NCI-H2171 (cell line): Measurements from ENCODE around the gene HOXB4.

Experiments used
- DNase-seq: peaks from one replicate; lab custom pipeline; 2025; lab: John Stamatoyannopoulos, UW

The HOXB4 gene

GRCh38 chr17:48559122-48559839, 18.9 kb downstream of the HOXB4 start:
- DNase-seq: no peak

GRCh38 chr17:48558831-48559121, 19.4 kb downstream of the HOXB4 start:
- no peak for DNase-seq

GRCh38 chr17:48558057-48558830, 19.9 kb downstream of the HOXB4 start:
- DNase-seq: no peak

DNA sequence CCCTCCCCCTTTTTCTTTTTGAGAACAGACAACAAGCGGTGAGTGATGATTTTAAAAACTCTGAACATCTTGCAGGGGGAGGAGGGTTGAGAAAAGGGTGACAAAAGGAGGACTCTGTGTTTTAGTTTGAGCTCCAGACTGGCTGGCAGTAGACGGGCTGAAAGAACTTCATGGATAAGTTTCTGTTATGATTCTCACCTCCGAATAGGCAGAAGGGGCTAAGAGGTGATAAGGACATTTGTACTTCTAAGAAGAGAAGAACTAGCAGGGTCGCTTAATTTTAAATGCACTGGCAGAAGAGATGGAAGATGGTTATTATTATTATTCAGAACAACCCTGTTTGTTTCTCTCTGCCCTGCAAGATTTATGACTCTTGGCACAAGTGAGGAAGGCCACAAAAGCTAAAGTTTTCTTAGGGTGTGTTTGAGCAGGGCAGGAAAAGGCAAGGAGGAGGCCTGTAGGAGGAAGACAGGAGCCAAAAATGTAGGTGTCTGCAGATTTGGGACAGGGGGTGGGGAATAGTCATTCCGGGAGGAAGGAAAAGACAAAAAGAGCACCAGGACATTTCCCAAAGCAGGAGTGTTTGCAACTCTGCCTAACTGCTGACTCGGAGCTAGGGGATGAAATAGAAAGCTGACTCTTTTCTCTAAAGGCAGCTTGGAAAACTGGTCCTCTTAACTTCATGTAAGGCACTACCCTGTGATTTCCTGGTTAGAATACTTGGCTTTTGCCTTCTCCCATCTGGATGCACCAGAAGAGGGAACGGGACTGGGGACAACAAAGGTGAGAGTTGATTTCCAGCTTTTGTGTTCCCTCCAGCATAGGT, 21.4 kb downstream of the HOXB4 start:
- DNase-seq: no peak

DNA sequence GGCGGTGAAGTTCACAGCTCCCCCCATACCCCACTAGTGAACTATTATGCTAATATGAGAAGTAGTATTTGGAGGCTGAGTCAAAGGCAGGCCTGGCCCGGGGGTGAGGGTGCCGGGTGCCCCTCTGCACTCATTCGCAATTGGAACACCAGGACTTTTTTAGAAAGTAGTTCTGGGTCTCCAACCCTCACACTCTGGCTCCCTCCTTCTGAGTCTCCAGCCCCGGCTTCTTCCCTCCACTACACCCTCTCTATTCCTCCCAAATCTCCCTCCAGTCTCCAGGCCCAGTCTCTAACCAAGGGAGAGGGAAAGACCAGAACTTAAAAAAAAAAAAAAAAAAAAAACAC, 21.9 kb downstream of the HOXB4 start:
- no peak for DNase-seq

DNA sequence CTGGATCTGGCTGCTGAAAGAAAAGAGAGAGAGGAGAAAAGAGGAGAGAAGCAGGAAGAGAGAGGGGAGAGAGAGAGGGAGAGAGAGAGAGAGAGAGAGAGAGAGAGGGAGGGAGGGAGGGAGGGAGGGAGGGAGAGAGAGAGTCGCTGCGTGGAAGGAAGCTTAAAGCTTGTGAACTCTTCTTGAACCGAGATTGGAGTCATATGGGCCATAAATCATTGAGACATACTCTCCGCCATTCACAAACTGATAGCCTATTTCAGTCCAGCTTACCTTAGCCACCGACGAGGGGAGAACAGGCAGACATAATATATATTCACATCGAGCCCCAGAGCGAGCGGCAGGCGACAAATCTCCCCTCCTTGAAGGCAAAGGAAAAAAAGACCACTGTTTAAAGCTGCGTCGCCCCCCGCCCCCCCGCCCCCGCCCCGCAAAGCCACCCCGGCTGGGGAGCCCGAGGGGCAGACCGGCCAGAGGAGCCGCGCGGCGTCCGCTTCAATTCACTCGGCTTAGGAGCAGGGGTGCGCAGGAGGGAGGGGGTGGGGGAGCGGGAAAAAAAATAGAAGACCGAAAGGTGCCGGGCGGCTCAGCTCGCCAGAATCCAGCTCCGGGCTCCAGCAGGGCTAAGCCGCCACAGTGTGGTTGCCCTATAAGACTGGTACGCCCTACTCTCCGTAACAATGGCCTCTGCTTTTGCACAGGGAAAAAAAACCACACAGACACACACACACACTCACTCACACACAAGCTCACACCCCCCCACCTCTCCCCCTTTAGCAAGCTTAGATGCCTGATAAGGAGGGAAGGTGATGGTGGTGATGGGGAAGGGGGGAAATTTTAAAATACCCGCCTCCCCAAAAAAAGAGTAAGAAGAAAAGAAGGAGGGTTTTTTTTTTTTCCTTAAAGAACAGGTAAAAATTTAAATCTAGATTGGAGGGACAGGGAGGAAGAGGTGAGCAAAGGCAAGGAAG, 22.6 kb downstream of the HOXB4 start:
- DNase-seq: no peak

- no peak for DNase-seq
These were observed 23.5 kb downstream of the HOXB4 start for GRCh38 chr17:48554412-48555257.

- DNase-seq: no peak
These were observed 24.3 kb downstream of the HOXB4 start for GRCh38 chr17:48553826-48554225.

- no peak for DNase-seq
These were observed 25.0 kb downstream of the HOXB4 start for GRCh38 chr17:48553190-48553547.

- DNase-seq: no peak
These were observed 25.5 kb downstream of the HOXB4 start for GRCh38 chr17:48552466-48553189.

GRCh38 chr17:48551596-48552465, 26.3 kb downstream of the HOXB4 start:
- DNase-seq: no peak

DNA sequence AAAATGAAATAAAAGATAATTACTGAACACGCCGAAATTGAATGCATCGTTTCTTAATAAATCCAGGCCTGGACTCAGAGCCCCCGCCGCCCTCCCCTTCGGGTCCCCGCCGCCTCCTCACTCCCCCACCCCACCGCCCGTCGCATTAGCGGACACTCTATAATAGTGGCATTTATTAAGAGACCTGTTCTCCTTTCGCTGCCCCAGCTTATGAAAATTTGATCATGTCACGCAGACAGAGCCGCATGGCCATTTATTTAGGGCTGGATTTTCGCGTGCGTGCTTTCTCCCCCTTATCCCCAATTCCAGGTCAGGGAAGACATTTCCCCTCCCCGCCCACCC, 27.0 kb downstream of the HOXB4 start:
- DNase-seq: no peak

DNA sequence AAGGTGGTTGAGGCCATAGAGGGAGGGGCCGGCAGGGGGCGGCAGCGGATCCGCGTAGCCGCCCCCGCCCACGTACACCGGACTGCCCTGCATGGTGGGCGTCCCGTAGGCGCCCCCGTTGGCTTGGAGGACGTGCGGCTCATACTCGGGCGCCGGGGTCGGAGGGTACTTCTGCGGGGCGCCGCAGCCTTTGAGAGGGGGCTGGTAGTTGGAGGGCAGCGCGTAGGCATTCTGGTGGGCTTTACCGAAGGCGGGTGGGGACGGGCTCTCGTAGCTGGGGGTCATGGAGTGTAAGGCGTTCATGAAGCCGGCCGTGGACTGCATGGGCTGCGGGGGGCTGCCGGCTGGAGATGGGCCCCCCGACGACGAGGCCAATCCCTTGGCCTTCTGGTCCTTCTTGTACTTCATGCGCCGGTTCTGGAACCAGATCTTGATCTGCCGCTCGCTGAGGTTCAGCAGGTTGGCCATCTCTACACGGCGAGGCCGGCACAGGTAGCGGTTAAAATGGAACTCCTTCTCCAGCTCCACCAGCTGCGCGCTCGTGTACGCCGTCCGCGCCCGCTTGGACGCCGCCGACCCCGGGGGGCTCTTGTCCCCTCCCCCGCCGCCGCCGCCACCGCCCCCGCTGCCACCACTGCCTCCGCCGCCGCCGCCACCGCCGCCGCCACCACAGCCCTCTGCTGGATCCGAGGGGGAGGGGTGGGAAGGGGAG, 27.5 kb downstream of the HOXB4 start:
- DNase-seq: no peak

DNA sequence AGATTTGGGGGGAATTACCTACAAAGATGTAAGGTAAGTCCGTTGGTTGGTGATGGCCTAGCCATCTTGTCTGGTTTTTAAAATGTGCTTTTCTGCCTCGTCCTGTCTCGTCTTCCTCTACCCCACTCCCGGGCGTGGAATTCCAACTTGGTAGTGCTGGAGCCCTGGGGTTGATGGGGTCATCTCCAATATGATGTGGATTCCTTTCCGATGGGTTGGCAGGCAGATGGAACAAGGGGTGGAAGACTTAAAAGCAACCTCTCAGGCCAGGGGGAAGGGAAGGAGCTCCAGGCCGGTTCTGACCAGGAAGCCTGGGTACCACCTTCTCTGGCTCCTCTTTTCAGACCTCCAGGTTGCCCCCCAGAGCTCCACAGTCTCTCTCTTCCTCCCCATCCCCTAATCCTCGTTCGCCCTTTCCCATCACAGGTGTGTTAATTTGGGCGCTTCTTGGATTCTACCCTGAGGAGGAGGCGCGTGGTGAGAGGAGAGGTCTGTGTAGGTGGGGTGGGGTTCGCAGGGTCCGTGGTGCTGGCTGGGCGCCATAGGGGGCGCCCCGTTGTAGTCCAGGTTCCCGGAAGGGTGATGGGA, 28.1 kb downstream of the HOXB4 start:
- no peak for DNase-seq

DNA sequence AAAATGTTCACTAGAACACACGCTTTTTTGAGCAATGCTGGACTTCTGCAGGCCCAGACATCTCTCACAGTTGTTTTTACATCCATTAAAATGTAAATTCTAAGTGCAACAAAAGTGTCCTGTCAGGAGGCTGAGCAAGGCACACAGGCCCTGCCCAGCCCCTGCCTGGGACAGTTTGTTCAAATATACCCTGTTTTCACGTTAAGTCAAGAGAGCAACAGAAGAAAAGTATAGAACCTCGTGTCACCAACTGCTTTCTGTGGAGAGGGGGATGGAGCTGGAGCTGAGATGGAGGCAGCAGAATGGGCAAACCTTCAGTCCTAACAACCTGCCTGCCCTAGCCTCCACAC, 28.9 kb downstream of the HOXB4 start:
- DNase-seq: no peak

DNA sequence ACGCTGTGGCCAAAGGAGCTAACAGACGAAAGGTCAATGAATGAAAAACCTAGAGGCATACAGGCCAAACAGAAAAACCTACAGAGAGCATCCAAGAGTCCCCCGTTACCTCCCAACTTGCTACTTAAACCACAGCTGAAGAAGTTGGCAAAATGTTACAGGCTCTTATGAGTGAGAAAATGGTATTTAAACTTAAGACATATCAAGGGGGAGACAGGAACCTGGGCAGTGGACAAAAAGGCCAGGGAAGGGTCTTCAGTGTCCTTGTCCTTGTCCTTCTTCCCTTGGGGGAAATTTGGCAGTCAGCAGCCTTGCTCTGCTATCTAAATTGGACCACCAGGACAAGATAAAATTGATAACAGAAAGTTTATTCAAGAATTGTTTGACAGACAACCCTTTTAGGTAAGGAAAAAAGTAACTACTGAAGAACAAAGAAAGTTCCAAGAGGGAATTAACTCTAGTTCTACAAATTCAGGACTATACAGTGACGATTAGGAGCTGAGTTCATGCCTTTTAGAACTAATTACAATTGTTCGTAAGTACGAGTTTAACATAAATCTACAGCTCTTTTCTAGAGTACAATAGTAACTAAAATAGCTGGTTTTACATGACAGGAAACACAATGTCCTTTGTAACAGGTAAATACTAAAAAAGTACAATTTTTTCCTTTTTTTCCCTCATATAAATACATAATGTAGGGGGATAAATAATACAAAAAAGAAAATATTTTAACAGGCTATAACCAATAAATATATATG, 29.4 kb downstream of the HOXB4 start:
- no peak for DNase-seq

GRCh38 chr17:48547808-48548522, 30.2 kb downstream of the HOXB4 start:
- no peak for DNase-seq
